GM19351 (cell line): Measurements from ENCODE around the gene TCFL5.

Experiments
- ATAC-seq: cut with Tn5 transposase; IDR thresholded peaks from one replicate; pipeline ENCODE4 v1.9.1; 2021; ENCODE audit warnings: mild to moderate bottlenecking, moderate library complexity; ENCODE audit not compliant: unreplicated experiment

TCFL5 gene

DNA sequence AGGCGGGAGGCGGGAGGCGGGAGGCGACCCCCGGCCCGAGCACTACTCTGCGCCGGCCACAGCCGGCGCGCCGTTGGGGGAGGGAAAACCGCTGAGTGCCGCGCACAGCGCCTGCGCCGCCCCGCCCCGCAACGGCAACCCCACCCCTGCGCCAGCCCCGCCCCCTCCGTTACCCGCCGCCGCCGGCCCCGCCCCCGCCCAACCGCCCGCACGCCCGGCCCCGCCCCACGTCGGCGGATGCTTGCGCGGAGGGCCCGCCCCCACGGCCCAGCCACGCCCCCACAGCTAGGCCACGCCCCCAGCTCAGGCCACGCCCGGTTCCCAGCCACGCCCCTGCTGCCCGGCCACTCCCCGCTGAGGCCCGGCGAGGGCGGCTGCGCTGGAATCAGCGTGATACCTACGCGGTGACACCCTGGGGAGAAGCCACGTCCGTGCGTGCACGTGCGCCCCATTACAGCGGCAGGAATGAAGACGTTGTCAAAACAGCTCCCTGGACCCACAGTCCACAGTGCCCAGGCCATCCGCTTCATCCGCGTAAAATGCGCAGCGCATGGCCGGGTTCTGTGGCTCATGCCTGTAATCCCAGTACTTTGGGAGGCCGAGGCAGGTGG, at the start of gene TCFL5:
Gene TCFL5, minus strand, starts transcription at position 97 of the 611 bp plus-strand sequence. CDS start 152 bp downstream, outside the sequence.
- peak; percentile 67 for ATAC-seq

DNA sequence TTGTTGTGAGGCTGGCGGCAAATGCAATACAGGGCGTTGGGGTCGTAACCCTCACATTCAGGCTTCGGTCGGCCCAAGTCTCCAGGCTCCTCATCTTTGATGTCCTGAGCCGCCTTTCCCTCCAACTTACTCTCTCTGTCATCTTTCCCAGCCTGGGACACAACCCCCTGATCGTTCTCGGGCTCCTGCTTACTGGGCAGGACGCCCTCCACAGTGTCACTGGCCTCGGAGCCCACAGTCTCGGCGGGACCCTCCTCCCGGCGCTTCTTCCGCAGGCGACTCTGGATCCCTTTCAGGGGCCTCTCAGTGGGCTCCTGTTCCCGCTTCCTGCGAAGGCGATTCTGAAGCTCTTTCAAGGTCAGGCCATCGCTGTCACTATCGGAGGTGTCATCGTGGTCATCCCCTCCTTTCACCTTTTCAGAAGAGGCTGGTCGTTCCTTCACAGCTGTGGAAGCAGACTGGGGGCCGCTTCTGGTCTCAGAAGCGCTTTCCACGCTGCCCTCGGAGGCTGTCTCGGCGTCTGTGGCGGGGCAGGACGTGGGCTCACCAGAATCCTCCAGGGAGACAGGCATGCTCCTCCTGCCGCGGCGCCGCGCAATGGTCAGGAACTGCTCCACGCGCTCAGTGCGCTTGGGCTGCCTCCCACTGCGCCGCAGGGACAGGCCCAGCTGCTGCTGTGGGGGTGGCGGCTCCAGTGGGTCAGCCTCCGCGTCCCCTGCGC, 49.3 kb upstream of the TCFL5 start:
- no peak for ATAC-seq

DNA sequence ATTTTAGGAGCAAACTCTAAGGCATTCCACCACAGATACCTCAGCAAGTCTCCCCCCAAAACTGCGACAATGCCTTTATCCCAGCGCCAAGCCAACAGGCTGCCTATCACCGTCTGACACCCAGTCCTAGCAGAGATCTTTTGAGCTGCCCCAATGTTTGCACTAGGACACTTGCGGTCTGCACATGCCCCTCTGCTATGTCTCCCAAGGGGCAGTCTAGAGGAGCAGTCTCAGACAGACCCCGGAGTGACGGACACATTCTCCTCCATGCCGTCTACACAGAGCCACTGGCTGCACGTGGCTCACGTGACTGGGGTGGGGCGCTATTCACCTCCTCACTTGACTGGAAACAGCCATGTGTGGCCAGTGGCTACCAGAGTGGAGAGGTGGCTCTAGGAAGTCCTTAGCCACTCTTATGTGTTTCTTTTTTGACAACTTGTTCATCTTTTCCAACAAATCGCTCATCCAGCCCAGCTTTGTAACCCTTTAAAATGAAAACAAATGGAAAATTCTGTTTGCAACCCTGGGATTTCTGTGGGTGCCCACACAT, 48.7 kb upstream of the TCFL5 start:
- no peak for ATAC-seq

DNA sequence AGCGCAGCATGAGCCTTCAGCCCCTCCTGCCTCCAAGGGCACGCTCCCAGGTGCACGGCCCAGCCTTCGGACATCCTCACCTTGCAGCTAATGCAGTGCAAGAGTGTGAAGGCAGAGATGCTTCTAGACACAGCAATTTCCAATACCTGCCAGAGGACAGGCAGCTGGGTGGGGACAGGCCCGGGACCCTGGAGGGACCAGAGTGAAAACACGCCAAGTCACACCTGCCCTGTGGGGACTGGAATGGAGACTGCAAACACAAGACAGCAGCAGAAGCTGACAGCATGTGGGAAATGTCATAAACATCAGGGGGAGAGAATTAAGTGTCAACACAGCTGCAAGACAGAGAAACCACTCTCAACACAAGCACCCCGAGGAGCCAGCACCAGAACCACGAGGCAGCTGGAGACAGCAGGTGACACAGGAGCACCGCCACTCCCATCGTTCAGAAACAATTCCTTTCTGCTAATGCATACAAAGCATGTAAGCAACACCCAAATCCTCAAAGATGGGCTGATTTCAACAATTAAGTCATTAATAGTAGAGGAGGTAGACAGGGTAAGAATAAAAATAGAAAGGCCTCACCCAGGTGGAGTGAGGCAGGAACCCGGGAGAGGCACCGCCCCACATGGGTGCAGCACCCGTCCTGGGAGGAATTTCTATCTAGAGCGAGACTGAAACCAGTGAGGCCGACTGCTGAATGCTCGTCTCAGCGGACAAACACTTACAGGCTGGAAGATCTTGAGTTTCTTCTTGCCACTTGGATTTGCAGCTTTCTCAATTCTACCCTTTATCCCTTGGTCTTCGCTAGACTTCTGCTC, 47.6 kb upstream of the TCFL5 start:
- no peak for ATAC-seq

DNA sequence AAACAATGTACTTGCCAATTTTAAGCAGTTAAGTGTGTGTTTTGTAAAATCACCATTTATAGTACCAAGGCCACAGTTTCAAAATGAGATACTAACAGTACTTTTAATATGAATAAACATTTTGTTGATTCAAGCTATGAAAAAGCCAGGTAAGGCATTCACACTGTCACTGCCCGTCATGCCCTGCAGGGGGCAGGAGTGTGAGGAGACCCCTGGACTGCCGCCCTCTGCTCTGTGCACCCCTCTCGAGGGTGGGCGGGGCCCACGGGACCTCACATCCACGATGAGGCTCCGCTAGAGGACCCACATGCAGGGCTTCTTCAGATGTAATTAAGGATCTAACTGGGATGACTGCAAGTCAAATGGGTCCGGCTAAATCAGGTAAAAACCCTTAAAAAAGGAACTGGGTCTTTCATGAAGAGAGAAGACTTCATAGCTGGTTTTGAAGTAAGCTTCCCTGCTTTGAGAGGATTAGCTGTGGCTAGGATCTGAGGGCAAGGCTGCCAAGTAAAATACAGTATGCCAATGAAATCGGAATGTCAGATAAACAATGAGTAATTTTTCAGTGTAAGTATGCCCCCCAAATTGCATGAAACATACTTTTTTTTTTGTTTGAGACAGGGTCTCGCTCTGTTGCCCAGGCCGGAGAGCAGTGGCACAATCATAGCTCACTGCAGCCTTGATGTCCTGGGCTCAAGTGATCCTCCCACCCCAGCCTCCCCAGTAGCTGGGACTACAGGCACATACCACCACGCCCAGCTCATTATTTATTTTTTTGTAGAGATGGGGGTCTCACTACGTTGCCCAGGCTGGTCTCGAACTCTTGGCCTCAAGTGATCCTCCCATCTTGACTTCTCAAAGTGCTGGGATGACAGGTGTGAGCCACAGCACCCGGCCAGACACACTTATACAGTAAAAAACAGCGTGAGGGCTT, 46.0 kb upstream of the TCFL5 start:
- no peak for ATAC-seq

DNA sequence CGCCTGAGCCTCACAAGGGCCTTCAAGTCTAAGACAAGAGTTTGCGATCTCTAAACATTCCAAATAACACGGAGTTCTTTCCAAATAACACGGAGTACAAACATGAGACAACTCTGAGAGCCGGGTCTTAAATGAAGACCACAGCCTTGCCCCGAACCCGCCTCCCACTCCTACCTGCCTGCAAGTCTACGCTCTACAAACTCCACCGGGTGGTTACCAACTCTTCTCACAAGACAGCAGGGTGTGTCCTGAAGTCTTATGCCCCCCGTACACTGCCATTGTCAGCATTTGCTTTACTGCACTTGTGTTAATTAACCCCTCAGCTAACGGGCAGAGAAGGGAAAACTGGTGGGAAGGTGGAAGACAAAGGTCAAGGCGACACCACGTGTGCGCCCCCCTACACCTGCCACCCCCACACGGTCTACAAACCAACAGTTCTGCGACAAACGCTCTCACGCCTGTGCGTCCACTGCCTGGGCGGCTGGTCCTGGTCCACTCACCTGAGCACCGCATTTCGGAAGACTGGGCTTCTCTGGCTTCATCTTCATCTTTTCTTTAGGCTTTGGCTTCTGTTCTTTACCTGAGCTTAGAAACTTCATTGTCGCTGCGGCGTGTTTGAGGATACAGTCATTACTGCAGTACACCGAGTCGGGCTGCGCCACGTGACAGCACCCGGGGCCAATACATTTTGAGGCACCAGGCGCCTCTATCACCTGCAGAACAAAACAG, 45.2 kb upstream of the TCFL5 start:
- no peak for ATAC-seq

DNA sequence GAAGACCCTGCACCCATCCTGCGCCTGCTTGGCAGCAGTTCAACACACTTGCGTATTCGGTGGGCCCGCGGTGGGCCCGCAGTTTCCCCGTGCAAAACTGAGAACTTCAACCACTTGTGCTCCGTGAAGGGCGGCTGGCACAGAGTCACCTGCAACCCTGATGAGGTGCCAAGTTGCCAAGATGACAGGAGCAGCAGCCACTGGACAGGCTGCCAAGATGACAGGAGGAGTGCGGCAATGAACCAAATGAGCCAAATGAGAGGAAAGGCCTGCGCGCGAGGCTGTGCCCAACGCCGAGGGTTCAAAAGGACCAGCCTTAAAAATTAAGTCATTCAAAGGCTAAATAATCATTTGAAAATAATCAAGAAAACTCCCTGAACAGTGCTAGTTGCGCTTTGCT, 44.6 kb upstream of the TCFL5 start:
- no peak for ATAC-seq

DNA sequence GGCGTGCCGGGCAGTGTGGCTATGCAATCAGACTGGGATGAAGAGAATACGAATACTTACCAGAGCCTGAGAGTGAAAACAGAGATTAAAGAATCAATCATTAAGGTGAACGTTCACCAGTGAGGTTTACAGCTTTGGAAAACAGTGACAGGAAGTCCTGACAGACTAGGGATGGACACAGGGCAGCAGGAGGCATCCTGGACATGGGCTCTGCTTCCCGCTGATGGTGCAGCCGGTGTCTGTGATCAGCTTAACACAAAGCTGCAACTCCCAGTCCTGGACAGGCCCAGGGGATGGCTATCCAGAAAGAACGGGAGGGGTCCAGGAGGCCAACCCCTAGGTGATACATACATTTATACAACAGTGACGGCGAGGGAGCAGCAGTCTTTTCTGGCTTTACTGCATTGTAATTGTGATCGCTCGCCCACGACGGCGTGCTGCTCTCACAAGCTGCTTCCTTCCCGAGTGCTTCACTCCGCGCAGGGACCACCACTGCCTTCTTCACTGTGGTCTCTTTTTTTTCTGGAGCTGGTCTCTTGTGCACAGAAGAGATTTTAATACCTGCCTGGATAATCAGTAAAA, 44.0 kb upstream of the TCFL5 start:
- ATAC-seq = no peak

DNA sequence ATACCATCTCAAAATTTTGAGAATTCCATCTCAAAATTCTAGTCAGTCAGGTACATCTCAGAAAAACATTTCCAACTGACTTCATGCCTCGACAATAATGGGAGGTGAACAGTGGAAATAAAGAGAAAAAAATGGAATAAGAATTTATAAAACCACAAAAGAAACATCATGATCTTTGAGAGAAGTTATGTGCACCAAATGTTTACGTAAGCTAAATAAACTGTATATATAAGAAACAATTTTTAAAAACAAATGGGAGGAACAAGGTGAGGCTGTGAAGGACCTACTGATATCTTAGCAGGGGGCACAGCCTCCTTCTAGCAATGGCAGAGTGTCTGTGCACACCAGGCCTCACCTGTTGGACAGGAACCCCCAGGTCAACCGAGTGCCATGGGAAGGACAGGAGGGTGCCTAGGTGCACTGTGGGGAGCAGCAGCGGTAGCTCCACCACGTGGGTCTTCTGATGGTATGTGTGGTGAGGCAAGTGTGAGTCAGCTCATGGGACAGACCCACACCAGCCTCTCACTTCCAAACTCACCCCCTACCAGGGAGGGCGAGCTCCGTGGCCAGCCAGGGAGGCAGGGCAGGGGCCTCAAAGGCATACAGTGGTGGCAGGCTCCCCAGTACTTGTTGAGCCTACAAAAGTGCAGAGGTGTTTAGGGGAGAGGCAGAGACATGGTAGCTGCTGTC, 41.4 kb upstream of the TCFL5 start:
- ATAC-seq = no peak

DNA sequence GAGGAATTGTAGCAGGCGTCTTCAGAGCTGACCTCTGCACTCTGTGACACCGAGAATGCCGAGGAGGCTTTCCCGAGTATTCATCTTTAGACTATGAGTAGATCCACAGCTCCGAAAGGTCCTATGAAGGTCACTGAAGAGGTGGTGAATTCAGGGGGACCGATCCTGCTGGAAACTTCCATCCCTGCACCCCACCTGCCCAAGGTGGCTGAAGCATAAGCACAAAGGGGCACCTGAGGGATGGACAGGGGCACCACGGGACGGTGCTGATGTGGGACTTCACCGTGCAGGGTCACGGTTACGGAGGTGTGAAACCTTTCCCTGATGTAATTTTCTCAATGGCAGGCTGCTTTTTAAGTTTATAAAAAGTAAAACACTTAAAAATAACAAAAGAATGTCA, 40.3 kb upstream of the TCFL5 start:
- no peak for ATAC-seq

DNA sequence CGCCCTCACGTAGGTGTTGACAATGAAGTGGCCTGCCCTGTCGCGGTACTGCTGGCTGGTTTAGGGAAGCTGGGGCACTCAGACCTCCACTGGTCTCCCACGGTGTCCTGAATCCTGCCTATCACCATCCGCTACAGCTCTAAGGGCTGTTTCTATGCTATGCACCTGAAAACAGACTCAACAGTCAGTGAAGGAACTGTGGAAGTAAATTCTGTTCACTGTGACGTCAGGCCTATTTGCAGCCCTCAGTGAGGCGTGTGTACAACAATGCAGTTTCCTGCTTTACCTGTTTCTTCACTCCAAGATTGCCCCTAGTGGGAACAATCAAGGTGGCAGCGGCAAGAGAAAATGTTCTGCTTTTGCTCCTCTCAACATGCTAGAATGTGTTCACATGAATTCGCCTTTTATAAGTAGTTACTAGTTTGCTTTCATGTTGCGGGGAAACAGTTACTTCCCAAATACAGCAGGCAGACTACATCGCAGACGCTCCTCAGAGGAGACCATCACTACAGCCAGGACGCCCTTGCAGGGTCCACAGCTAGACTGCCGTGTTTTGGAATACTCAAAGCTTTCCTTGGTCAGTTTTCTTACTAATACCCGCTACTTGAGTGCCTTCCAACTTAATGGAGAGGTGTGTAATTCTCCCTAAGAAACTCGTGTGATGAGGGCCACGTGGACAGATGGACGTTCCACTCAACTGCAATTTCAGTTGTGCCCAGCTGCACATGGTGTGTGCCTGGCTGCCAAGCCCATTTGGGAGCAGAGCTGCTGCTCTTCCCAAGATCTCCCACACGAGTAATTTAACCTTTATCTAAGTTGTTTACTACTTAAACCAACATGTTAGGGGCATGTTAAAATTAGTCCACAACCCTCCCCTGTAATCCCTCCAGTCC, 39.3 kb upstream of the TCFL5 start:
- no peak for ATAC-seq

DNA sequence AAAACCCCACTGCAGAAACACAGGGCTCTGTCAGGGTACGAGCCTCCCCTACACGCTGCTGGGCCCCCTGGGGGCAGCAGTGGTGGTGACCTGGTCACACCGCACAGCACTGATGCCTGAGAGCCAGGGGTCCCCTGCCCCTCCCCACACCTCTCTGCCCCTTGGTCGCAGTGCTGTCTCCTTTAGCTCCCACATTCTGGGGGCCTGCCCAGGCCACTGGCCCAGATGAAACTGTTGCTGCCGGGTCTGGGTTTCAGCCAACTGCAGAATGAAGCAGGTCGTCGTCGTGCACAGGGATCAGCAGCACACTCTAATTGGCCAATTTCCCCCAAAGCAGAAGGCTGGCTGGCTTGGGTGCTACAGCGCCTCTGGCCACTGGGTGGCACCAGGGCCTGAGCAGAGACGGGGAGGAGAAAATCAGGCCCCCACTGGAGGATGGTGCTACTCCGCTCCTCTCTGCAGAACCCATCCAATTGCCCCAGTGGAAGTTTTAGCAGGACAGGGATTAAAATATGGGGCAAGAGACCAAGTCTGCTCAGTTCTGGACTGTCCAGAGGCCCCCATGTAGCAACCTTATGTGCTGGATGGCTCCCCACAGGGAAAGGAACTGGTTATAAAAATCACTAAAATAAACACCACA, 38.5 kb upstream of the TCFL5 start:
- ATAC-seq = peak; percentile 86

DNA sequence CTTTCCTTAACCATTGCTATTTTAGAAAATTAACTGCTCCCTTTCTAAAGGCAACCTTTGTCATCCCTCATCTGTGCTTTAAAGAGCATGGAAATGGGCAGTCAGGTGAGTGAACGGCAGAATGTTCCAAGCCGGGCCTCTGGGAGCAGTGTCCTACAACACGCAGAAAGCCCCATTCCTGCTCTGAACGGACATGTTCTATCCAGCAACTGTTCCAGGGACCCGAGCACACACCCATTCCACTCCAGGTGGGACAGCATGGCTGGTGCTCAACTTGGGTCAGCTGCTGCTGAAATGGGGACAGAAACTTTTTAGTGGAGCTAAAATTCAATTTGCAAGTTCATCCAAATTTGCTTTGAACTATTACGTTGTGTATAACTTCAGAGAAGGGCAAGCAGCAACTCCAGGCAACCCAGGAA, 38.0 kb upstream of the TCFL5 start:
- no peak for ATAC-seq

DNA sequence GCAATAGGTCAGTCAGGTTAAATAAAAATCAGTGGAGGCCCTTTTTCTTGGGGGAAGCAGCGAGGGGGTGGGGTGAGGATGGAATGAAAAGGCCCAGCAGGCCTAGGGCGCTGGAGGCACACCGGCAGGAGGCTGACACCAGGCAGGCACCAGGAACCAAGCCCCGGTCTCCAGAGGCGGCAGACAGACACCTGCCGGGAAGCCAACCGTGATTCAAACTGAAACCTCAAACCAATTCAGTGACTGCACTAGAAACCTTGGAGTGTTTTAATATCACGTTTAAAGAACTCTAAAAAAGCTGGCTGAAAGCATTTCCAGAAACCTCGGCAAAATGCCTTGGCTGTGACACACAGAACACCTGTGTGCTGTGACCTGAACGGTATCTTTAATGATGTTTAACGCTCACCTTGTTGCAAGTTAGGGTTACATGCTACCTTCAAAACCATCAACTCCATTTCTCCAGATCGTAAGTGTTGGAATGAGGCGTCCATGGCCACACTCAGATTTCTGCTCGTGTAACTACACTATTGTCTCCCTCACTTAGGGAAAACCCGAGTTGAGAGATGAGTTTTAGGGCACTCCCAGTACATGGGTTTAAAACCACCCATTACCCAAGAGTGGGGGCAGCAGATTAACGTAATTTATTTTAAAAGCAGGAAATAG, 37.5 kb upstream of the TCFL5 start:
- ATAC-seq = no peak

DNA sequence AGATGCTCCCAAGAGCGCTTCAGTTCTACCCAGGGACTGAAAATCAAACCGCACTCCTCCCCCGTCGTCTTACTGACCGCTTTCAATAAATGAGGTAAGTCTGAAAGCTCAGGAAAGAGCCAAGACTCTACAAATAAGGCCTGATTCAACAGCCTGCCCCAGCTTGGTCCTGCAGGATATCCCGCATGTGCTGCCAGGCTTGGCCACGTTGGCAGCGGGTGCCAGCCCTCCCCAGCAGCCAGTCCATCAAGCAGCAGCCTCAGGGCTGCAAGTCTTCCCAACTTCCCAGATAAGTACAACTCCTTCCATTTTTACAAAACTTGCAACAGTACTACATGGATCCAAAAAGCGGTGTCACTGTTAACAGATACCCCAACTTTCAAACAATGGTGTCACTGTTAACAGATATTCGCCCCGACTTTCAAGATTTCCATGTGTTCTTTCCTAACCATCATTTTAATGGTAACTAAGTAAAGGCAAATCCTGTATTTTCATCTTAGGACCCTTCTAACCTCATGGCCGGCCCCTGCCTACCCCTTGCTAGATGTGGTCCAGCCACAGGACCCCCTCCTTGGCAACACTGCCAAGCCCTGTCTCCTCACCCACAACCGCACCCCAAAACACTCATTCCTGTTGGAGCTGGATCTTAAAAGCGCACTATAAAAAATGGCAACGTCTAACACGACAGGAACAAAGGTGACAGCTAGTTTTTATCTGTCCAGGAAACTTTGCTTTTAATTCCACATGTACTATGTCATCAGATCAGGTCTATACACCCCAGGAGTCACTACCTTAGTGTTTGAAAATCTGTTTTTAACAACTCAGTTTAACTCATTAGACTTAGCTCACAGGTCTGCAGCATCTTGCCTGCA, 36.7 kb upstream of the TCFL5 start:
- no peak for ATAC-seq

DNA sequence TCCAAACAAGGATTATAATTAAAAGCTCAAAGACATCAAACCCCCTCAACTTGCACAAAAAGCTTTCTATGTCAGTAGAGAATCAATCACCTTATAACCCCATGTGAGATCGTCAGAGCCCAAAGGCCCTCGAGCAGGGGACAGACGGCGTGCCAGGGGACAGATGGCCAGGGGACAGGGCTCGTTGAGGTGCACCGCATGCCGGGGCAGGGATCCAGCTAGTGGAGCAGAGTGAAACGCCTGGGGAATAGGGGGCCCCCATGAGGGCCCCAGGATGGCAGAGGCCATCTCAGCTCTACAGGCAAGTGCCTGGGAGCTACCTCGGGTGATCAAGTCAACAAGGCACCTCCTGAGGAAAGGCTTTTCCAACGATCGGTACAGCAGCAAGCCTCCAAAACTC, 36.0 kb upstream of the TCFL5 start:
- no peak for ATAC-seq
